BLaER1 (cell line): Measurements from ENCODE around the gene CTCFL.

Source experiments
- H3K27ac ChIP-seq: shearing (Covaris generic); formaldehyde crosslinking; 2 replicates; pipeline ENCODE4 v1.8.1; 2022
- H3K27me3 ChIP-seq: shearing (Covaris generic); formaldehyde crosslinking; 2 replicates; pipeline ENCODE4 v1.8.1; 2022
- H3K36me3 ChIP-seq: shearing (Covaris generic); formaldehyde crosslinking; 2 replicates; pipeline ENCODE4 v1.8.1; 2022
- H3K4me1 ChIP-seq: shearing (Covaris generic); formaldehyde crosslinking; 2 replicates; pipeline ENCODE4 v1.8.1; 2022
- H3K4me2 ChIP-seq: shearing (Covaris generic); formaldehyde crosslinking; 2 replicates; pipeline ENCODE4 v1.8.1; 2022
- H3K4me3 ChIP-seq: shearing (Covaris generic); formaldehyde crosslinking; 2 replicates; pipeline ENCODE4 v1.8.1; 2022
- H3K9ac ChIP-seq: shearing (Covaris generic); formaldehyde crosslinking; 2 replicates; pipeline ENCODE4 v1.8.1; 2022
- H3K9me3 ChIP-seq: shearing (Covaris generic); formaldehyde crosslinking; 2 replicates; pipeline ENCODE4 v1.8.1; 2022
- H4K20me1 ChIP-seq: shearing (Covaris generic); formaldehyde crosslinking; 2 replicates; pipeline ENCODE4 v1.8.1; 2022
- Cebpa-rat ChIP-seq: shearing (Covaris generic); IDR thresholded peaks from 2 replicates; pipeline ENCODE4 v1.8.1; 2022

CTCFL gene

DNA sequence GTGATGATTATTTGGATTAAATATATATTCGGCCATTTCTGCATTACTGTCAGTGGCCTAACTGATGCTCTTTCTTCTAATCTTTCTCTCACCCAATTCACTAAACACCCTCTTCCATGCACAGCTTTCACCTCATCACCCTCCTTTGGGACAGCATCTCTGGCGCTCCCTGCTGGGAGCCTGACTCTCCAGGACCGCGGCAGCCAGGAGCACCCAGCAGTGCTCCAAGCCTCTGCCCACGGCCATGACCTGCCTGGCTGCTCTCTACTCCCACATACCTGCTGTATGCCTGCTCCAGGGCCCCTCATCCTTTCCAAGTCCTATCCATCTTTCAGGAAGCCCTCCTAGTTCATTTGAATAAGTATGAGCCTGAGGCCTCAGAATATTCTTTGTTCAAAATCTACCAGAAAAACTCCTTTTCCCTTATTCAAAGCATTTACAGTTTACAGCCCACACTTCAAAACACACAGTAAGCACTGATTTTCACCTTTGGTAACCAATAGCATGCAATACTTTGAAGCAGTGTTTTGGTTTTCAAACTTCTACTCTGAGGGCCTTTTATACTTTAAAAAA is 15.2 kb downstream of the CTCFL start:
- H3K27me3 ChIP-seq, result no peaks in the 10 kb centered on the region
- H3K9ac ChIP-seq, result no peak overlapping the region
- no peak overlapping the region for H3K4me2 ChIP-seq
- H3K9me3 ChIP-seq, result no peaks in the 10 kb centered on the region
- H3K4me1 ChIP-seq, result peaks cover 27% of the 10 kb centered on the region
- no peak overlapping the region for H3K4me3 ChIP-seq
- H4K20me1 ChIP-seq, result no peaks in the 10 kb centered on the region
- H3K36me3 ChIP-seq, result no peaks in the 10 kb centered on the region
- H3K27ac ChIP-seq, result no peak overlapping the region
- no peak for TF ChIP-seq Cebpa-rat

DNA sequence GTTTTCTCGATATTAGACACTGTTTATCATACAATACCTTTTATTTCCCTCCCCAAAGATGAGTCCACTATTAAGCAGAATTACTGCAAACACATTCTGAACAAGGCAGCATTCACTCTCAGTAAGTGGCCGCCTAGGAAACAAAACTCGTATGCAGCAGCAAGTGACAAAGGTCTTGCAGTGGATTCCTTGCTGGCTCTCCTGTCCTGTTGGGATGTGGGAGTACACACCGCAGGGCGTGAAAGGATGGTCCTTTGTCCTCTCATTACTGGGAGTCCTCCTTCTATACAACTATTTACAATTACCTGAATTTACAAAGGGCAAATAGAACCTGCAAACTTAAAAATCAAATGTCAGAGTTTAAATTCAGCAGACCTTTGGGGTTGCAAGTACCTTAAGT is 16.1 kb downstream of the CTCFL start:
- Histone ChIP-seq H3K36me3 (no peaks in the 10 kb centered on the region), H3K27me3 (no peaks in the 10 kb centered on the region), H3K4me3 (no peak overlapping the region), H3K4me1 (peaks cover 36% of the 10 kb centered on the region), H3K9ac (no peak overlapping the region), H4K20me1 (no peaks in the 10 kb centered on the region), H3K9me3 (no peaks in the 10 kb centered on the region), H3K4me2 (no peak overlapping the region), H3K27ac (no peak overlapping the region)
- no peak for TF ChIP-seq Cebpa-rat

DNA sequence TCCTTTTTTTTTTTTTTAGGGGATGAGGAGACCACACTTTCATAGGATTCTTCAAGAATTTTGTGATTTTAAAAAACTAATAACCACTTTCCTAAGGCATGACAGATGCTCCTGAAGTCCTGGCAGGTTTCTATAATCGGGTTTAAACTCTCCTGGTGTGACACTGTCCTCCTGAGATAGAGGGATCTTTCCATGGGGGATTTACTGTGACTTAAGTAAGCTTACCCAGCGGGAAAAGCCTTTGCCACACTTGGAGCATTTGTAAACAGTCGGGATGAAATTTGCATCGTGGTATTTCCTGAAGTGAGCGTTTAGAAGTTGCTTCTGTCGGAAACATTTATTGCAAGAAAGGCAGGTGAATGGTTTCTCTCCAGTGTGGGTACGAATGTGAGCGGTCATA is 16.6 kb downstream of the CTCFL start:
- no peak for TF ChIP-seq Cebpa-rat
- Histone ChIP-seq H4K20me1 (no peaks in the 10 kb centered on the region), H3K27me3 (no peaks in the 10 kb centered on the region), H3K4me2 (no peak overlapping the region), H3K4me1 (peaks cover 41% of the 10 kb centered on the region), H3K27ac (no peak overlapping the region), H3K9me3 (no peaks in the 10 kb centered on the region), H3K4me3 (no peak overlapping the region), H3K9ac (no peak overlapping the region), H3K36me3 (no peaks in the 10 kb centered on the region)

DNA sequence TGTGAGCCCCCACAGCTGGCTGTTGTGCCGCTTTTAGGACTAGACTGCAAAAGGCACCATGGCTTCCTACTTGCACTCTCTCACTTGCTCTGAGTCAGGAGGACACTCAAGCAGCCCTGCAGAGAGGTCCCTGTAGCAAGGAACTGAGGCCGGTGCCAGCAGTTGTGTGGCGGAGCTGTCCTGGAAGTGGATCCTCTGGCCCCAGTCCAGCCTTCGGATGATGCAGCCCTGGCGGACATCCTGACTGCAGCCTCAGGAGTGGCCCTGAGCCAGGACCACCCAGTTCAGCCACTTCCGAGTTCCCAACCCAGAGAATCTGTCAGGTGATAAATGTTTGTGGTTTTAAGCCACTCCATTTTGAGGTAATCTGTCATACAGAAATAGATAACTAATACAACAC is 17.5 kb downstream of the CTCFL start:
- no peak for TF ChIP-seq Cebpa-rat
- peak overlapping the region; percentile 50 for H3K4me2 ChIP-seq
- no peaks in the 10 kb centered on the region; the same call in 1 of the 2 replicates for H4K20me1 ChIP-seq
- H3K27ac ChIP-seq, result no peak overlapping the region
- no peak overlapping the region for H3K4me3 ChIP-seq
- no peaks in the 10 kb centered on the region for H3K27me3 ChIP-seq
- peaks cover 50% of the 10 kb centered on the region for H3K4me1 ChIP-seq
- H3K36me3 ChIP-seq, result no peaks in the 10 kb centered on the region
- no peaks in the 10 kb centered on the region for H3K9me3 ChIP-seq
- no peak overlapping the region for H3K9ac ChIP-seq

GRCh38 chr20:57505979-57506378 is 19.0 kb downstream of the CTCFL start:
- no peak overlapping the region for H3K27ac ChIP-seq
- no peak overlapping the region for H3K4me3 ChIP-seq
- peak overlapping the region; percentile 50 for H3K4me2 ChIP-seq
- H4K20me1 ChIP-seq, result no peaks in the 10 kb centered on the region; the same call in 1 of the 2 replicates
- TF ChIP-seq Cebpa-rat, result no peak
- H3K27me3 ChIP-seq, result no peaks in the 10 kb centered on the region; the same call in 1 of the 2 replicates
- no peak overlapping the region for H3K9ac ChIP-seq
- H3K36me3 ChIP-seq, result no peaks in the 10 kb centered on the region
- H3K9me3 ChIP-seq, result no peaks in the 10 kb centered on the region
- H3K4me1 ChIP-seq, result peaks cover 56% of the 10 kb centered on the region

GRCh38 chr20:57504411-57504810 is 20.5 kb downstream of the CTCFL start:
- peaks cover 65% of the 10 kb centered on the region for H3K4me1 ChIP-seq
- H4K20me1 ChIP-seq, result no peaks in the 10 kb centered on the region; the same call in 1 of the 2 replicates
- H3K36me3 ChIP-seq, result no peaks in the 10 kb centered on the region
- H3K27ac ChIP-seq, result no peak overlapping the region
- peak overlapping the region; percentile 78 for H3K4me2 ChIP-seq
- no peaks in the 10 kb centered on the region; the same call in 1 of the 2 replicates for H3K27me3 ChIP-seq
- TF ChIP-seq Cebpa-rat, result no peak
- no peak overlapping the region for H3K4me3 ChIP-seq
- no peaks in the 10 kb centered on the region for H3K9me3 ChIP-seq
- no peak overlapping the region for H3K9ac ChIP-seq

- H3K9ac ChIP-seq, result no peak overlapping the region
- no peak overlapping the region for H3K4me3 ChIP-seq
- H3K27ac ChIP-seq, result no peak overlapping the region
- no peaks in the 10 kb centered on the region for H3K36me3 ChIP-seq
- no peaks in the 10 kb centered on the region; the same call in 1 of the 2 replicates for H4K20me1 ChIP-seq
- no peak for TF ChIP-seq Cebpa-rat
- no peaks in the 10 kb centered on the region; the same call in 1 of the 2 replicates for H3K27me3 ChIP-seq
- H3K4me2 ChIP-seq, result peak overlapping the region; percentile 78
- H3K9me3 ChIP-seq, result no peaks in the 10 kb centered on the region
- H3K4me1 ChIP-seq, result peaks cover 77% of the 10 kb centered on the region
Measured at GRCh38 chr20:57503035-57503658, 21.8 kb downstream of the CTCFL start.

GRCh38 chr20:57502336-57502700 is 22.6 kb downstream of the CTCFL start:
- no peak for TF ChIP-seq Cebpa-rat
- Histone ChIP-seq H3K27ac (no peak overlapping the region), H3K36me3 (no peaks in the 10 kb centered on the region), H3K9ac (no peak overlapping the region), H3K9me3 (no peaks in the 10 kb centered on the region), H3K4me2 (peak overlapping the region; percentile 78), H4K20me1 (no peaks in the 10 kb centered on the region; the same call in 1 of the 2 replicates), H3K4me1 (peaks cover 74% of the 10 kb centered on the region), H3K27me3 (no peaks in the 10 kb centered on the region; the same call in 1 of the 2 replicates), H3K4me3 (no peak overlapping the region)

DNA sequence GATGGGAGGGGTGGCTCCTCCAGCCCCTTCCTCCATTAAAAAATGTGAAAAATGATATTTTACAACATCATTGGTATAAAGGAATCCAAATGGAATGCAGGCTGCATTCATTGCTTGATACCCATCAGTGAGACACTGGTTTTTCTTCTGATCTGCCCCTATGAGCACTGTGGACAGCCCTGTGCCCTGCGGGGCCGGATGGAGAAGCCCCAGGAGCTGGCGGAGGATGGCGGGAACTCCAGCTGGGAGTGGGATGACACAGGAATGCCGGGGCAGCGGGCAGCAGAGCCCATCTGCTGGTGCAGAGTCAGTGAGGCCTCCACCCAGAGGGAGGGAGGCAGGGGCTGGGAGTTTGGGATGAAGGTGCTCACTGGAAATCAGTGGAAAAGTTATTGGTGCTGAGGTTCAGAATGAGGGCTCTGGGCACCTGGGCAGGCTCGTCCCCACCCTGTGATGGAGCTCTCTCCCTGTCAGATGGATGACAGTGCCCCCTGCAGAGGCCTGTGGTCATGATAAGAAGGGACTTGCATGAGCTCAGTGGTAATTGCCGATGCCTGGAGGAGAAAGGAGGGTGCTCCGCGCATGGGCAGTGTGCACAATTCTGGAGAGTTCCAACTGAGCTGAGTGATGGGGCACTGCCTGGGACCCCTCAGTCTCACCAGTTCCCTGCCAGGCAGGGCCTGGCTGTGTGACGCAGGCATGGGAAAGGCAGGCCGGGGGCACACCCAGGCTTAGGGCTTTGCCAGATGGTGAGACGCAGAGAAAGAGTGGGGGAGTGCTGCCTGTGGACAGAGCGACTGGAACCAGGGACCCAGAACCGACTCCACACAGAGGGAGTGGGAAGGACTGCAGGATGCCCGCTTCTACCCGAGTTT is 23.2 kb downstream of the CTCFL start:
- TF ChIP-seq Cebpa-rat, result no peak
- Histone ChIP-seq H3K27me3 (no peaks in the 10 kb centered on the region; the same call in 1 of the 2 replicates), H3K4me1 (peaks cover 68% of the 10 kb centered on the region), H3K9ac (no peak overlapping the region), H3K36me3 (no peaks in the 10 kb centered on the region), H3K27ac (no peak overlapping the region), H3K4me2 (peak overlapping the region; percentile 3; the same call in 1 of the 2 replicates), H4K20me1 (no peaks in the 10 kb centered on the region; the same call in 1 of the 2 replicates), H3K9me3 (no peaks in the 10 kb centered on the region), H3K4me3 (no peak overlapping the region)

- Histone ChIP-seq H3K9me3 (no peaks in the 10 kb centered on the region), H3K27ac (no peak overlapping the region), H3K36me3 (no peaks in the 10 kb centered on the region), H4K20me1 (no peaks in the 10 kb centered on the region; the same call in 1 of the 2 replicates), H3K4me3 (no peak overlapping the region), H3K9ac (no peak overlapping the region), H3K27me3 (no peaks in the 10 kb centered on the region; the same call in 1 of the 2 replicates), H3K4me2 (no peak overlapping the region), H3K4me1 (peaks cover 60% of the 10 kb centered on the region)
- no peak for TF ChIP-seq Cebpa-rat
Measured at GRCh38 chr20:57500962-57501361, 24.0 kb downstream of the CTCFL start.
